Activated T-helper 2 cell treated with anti-CD3 and anti-CD28 coated beads, Interferon-gamma antibody, Interleukin-2, Interleukin-4, amounts not matched to agents 10 μg/mL and 5 μg/mL and 100 μg/mL, durations not matched to agents 14 hours and 24 hours and 36 hours (primary cell): Measurements from ENCODE around the gene AGTR1. TPM values are rescaled to one million over a fixed set of nuclear protein-coding genes. Genes with fewer than 3 reads are reported as not detected.
"Not testable (repeated sequence)": the region's sequence is repeated elsewhere in the genome, so short reads cannot be mapped to it uniquely, and the experiment has no call there.

Experiments used
- DNase-seq: peaks from one replicate; pipeline ENCODE4 v3.0.0; 2021; ENCODE audit warnings: low spot score
- H3K27ac Mint-ChIP-seq: one replicate; pipeline ENCODE4 v1.8.0; 2021; ENCODE audit warnings: mixed read lengths
- H3K27me3 Mint-ChIP-seq: one replicate; pipeline ENCODE4 v1.8.0; 2021; ENCODE audit warnings: low read depth, mixed read lengths
- H3K36me3 Mint-ChIP-seq: one replicate; pipeline ENCODE4 v1.8.0; 2021; ENCODE audit warnings: low read depth, mixed read lengths
- H3K4me1 Mint-ChIP-seq: one replicate; pipeline ENCODE4 v1.8.0; 2021; ENCODE audit warnings: low read depth, mixed read lengths
- H3K4me3 Mint-ChIP-seq: one replicate; pipeline ENCODE4 v1.8.0; 2021; ENCODE audit warnings: low read depth, mild to moderate bottlenecking, moderate library complexity, mixed read lengths
- H3K9me3 Mint-ChIP-seq: one replicate; pipeline ENCODE4 v1.8.0; 2021; ENCODE audit warnings: mixed read lengths
- intact Hi-C: fragments of 100-400 bp; cut with micrococcal nuclease; formaldehyde crosslinking; loops from one replicate; pipeline ENCODE4 v1.15.1; 2023
- total RNA-seq: library from RNA; stranded (reverse); gene quantifications from 2 replicates; pipeline ENCODE4 v1.2.3, GENCODE V29; 2022

Gene AGTR1
- total RNA-seq, 1 donor from 2014 or later = not detected

GRCh38 chr3:148753385-148753784, 55.7 kb downstream of the AGTR1 start:
- H3K27ac Mint-ChIP-seq, H3K9me3 Mint-ChIP-seq, intact Hi-C loops, H3K36me3 Mint-ChIP-seq, H3K4me1 Mint-ChIP-seq, H3K4me3 Mint-ChIP-seq, H3K27me3 Mint-ChIP-seq, DNase-seq: not testable (repeated sequence)

DNA sequence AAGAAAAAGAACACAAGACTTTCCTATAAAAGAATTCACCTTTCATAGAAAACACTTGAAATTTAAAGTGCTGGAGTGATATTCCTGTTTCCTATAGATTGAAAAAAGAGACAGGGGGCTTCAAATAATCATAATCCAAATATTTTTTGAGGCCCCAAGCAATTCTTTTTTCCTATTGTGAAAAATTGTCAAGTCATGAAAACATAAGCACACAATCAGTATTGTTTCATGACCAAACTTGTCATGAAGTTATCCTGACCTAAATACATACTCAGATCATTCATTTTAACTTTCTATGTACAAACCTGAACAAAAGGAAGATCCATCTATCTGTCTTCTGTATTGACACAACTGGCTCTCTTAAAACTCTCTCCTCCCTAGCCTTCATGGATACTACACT, 57.9 kb downstream of the AGTR1 start:
- no peak for DNase-seq
- no peaks in the 10 kb centered on the region for H3K4me1 Mint-ChIP-seq
- H3K27ac Mint-ChIP-seq = no peak overlapping the region
- H3K27me3 Mint-ChIP-seq = no peaks in the 10 kb centered on the region
- H3K36me3 Mint-ChIP-seq = no peaks in the 10 kb centered on the region
- no peak overlapping the region for H3K4me3 Mint-ChIP-seq
- H3K9me3 Mint-ChIP-seq = no peaks in the 10 kb centered on the region
- intact Hi-C loops = no loop called here

DNA sequence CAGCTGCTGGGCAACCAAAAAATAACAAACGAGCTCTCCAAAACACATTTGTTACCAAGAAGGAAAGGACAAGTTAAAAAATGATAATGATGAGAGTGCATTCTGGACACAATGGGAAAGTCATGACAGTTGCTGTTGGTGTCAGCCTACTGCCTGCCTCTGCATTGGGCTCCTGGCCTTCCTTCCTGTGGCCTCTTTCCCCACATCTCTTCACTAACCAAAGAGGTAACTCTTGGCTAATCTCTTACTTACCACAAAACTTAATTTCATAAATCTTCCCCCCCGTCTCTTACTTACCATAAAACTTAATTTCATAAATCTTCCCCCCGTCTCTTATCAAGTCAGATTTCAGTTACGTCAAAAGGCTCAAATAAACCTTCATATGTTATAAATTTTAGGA, 58.6 kb downstream of the AGTR1 start:
- Mint-ChIP-seq H3K4me1 (no peaks in the 10 kb centered on the region), H3K9me3 (no peaks in the 10 kb centered on the region)

DNA sequence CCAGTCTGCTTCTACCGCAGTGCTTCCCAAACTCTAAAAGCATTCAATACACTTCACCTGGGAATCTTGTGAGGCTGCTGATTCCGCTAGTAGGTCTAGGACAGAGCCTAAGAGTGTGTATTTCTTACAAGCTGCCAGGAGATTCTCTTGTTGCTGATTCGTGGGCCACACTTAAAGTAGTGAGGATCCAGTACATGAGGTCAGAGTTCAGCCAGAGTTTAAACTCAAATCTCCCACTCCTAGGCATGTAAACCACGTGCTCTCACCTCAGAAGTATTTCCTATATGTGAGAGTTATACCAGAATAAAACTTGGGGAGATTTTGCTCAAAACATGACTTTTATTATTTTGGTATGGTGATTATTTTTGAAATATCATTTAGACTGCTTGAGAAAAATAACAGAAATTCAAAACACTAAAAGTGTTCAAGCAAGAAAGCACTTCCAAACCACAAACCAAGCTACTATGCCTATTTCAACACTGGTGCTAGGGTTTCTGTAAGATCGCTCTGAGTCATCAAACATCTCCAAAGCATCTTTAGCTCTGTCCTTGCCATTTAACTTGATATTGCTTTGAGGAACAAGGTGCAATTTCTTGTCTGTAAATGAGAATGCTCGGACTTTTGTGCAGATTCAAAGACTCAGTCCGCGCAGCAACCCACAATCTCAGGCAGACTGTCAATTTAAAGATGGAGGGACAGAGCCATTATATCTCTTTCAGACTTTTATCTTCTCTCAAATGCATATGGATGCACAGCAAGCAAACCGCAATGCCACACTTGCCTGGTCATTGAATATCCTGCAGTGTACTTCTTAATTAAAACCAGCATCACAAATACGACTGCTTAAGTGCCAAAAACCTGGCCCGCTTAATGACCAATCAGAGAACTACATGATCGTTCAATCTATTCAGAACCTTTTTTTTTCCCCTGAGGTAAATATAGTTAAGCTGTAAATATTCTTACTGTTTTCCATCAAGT, 59.8 kb downstream of the AGTR1 start:
- Mint-ChIP-seq H3K4me3 (no peak overlapping the region), H3K36me3 (no peaks in the 10 kb centered on the region), H3K27ac (no peak overlapping the region), H3K4me1 (no peaks in the 10 kb centered on the region), H3K9me3 (no peaks in the 10 kb centered on the region), H3K27me3 (no peaks in the 10 kb centered on the region)
- intact Hi-C loops = no loop called here
- no peak for DNase-seq

More for the DNA sequence above, 58.6 kb downstream of the AGTR1 start:
- Mint-ChIP-seq H3K4me3 (no peak overlapping the region), H3K36me3 (no peaks in the 10 kb centered on the region), H3K27ac (no peak overlapping the region), H3K27me3 (no peaks in the 10 kb centered on the region)
- intact Hi-C loops = no loop called here
- no peak for DNase-seq

DNA sequence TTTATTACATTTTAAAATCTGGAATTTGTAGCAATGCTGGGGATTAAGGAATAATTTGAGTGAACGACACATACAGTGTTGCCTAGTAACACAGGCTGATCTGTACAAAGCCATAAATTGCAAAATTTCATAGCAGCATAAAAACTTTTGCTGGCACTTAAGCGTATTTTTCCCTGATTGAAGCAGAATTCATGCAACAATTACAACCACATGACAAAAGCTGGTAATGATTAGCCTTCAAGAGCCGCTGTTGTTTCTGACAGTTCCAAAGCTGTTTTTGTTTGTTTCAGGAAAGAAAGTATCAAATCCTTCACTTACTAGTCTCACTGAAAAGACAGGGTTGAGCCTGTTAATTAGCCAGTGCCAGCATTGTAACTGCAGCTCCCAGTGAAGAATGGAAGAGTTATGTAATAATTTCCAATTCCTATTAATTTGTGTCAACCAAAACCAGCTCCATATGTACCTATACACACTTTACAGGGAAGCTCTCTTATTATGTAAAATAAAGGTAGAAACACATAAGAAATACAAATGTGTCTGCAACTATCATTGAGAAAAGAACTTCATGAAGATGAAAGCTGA, 60.7 kb downstream of the AGTR1 start:
- H3K27me3 Mint-ChIP-seq = no peaks in the 10 kb centered on the region
- DNase-seq = no peak
- no peak overlapping the region for H3K4me3 Mint-ChIP-seq
- H3K36me3 Mint-ChIP-seq = no peaks in the 10 kb centered on the region
- H3K4me1 Mint-ChIP-seq = no peaks in the 10 kb centered on the region
- H3K27ac Mint-ChIP-seq = no peak overlapping the region
- intact Hi-C loops = no loop called here
- H3K9me3 Mint-ChIP-seq = no peaks in the 10 kb centered on the region

DNA sequence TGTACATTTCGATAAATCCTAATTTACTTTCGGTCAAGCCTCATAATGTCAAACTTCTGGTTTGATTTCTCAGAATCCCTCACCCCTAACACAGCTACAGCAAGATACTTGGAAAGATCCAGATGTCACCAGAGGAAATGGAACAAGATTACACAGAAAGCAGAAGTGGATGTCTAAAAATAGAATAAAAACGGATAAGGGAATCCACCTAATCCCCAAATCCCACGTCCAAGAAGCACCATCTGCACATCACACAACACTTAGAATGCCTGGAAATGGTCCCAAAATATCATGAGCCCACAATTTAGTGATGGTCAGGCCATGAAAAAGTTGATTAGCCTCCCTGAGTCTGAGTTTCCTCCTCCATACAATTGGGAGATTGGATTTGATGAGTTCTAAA, 61.7 kb downstream of the AGTR1 start:
- Mint-ChIP-seq H3K27ac (no peak overlapping the region), H3K9me3 (no peaks in the 10 kb centered on the region), H3K27me3 (no peaks in the 10 kb centered on the region), H3K4me3 (no peak overlapping the region), H3K4me1 (no peaks in the 10 kb centered on the region), H3K36me3 (no peaks in the 10 kb centered on the region)
- DNase-seq = no peak
- intact Hi-C loops = no loop called here

DNA sequence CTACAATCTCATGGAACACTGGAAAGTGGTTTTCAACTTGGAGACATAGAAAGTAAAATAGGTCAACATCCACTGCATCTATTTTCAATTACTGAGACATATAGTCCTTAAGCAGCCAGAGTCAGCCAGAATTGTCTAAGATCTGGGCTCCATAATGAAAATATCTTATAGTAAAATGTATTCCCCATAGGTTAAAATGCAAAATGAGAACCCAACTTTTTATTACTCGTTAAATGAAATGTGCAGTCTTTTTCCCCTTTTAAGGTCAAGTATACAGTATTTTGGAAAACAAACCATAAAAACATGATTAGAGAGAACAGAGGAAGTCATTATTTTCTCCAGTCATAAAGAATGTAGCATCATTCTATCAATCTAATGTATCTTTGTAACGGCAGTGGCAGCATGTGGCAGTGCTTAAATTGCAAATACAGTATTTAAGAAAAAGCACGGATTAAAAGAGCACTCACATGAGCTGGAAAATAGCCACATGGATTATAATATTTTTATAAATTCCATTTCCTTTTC, 65.5 kb downstream of the AGTR1 start:
- DNase-seq = no peak
- no peak overlapping the region for H3K4me3 Mint-ChIP-seq
- no peaks in the 10 kb centered on the region for H3K9me3 Mint-ChIP-seq
- H3K27me3 Mint-ChIP-seq = no peaks in the 10 kb centered on the region
- intact Hi-C loops = no loop called here
- H3K4me1 Mint-ChIP-seq = no peaks in the 10 kb centered on the region
- H3K36me3 Mint-ChIP-seq = no peaks in the 10 kb centered on the region
- H3K27ac Mint-ChIP-seq = no peak overlapping the region

- Mint-ChIP-seq H3K27ac (no peak overlapping the region), H3K27me3 (no peaks in the 10 kb centered on the region), H3K9me3 (no peaks in the 10 kb centered on the region), H3K4me3 (no peak overlapping the region), H3K36me3 (no peaks in the 10 kb centered on the region), H3K4me1 (no peaks in the 10 kb centered on the region)
- DNase-seq = no peak
- intact Hi-C loops = no loop called here
Measured at GRCh38 chr3:148763986-148764935, 66.6 kb downstream of the AGTR1 start.

GRCh38 chr3:148772361-148772760, 74.7 kb downstream of the AGTR1 start:
- H3K4me1 Mint-ChIP-seq = no peaks in the 10 kb centered on the region
- H3K27me3 Mint-ChIP-seq = no peaks in the 10 kb centered on the region
- no peaks in the 10 kb centered on the region for H3K36me3 Mint-ChIP-seq
- no peak for DNase-seq
- intact Hi-C loops = no loop called here
- H3K9me3 Mint-ChIP-seq = no peaks in the 10 kb centered on the region
- H3K27ac Mint-ChIP-seq = no peak overlapping the region
- no peak overlapping the region for H3K4me3 Mint-ChIP-seq

DNA sequence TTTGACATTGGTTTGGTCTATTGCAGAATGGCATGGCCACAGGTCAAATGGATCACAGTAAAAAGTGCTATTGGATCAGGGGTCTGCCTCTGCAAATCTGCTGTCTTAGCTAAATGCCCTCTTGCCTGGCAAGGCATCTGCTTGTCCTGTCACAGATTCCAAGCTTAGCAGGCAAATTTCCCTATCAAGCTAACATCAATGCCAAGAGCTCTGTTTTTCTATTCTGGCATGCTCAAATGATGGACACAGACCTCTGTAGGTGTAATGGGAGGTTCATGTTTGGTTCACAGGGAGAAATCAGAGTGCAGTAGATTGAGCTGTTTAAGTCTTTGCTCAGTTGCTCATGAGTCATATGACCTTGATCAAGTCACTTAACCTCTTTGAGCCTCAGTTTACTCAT, 75.1 kb downstream of the AGTR1 start:
- H3K9me3 Mint-ChIP-seq = no peaks in the 10 kb centered on the region
- H3K27me3 Mint-ChIP-seq = no peaks in the 10 kb centered on the region
- H3K27ac Mint-ChIP-seq = no peak overlapping the region
- intact Hi-C loops = no loop called here
- no peak overlapping the region for H3K4me3 Mint-ChIP-seq
- no peaks in the 10 kb centered on the region for H3K36me3 Mint-ChIP-seq
- no peak for DNase-seq
- H3K4me1 Mint-ChIP-seq = no peaks in the 10 kb centered on the region

- intact Hi-C loops = no loop called here
- Mint-ChIP-seq H3K9me3 (no peaks in the 10 kb centered on the region), H3K27ac (no peak overlapping the region), H3K27me3 (no peaks in the 10 kb centered on the region), H3K4me3 (no peak overlapping the region), H3K36me3 (no peaks in the 10 kb centered on the region), H3K4me1 (no peaks in the 10 kb centered on the region)
- no peak for DNase-seq
Measured at GRCh38 chr3:148773805-148774204, 76.1 kb downstream of the AGTR1 start.

GRCh38 chr3:148778926-148779325, 81.2 kb downstream of the AGTR1 start:
- H3K27me3 Mint-ChIP-seq = no peaks in the 10 kb centered on the region
- intact Hi-C loops = no loop called here
- no peaks in the 10 kb centered on the region for H3K4me1 Mint-ChIP-seq
- H3K27ac Mint-ChIP-seq = no peak overlapping the region
- no peaks in the 10 kb centered on the region for H3K9me3 Mint-ChIP-seq
- H3K4me3 Mint-ChIP-seq = no peak overlapping the region
- no peak for DNase-seq
- H3K36me3 Mint-ChIP-seq = no peaks in the 10 kb centered on the region
